Suppressor macrophage treated with lipopolysaccharide for 4 hours (primary cell): ENCODE data around the gene CTNNA2.

Experiments
- DNase-seq: peaks from one replicate; pipeline ENCODE4 v3.0.0-alpha.2; 2020

The CTNNA2 gene

GRCh38 chr2:80655265-80655664 is 1142.4 kb downstream of the CTNNA2 start:
- no peak for DNase-seq

DNA sequence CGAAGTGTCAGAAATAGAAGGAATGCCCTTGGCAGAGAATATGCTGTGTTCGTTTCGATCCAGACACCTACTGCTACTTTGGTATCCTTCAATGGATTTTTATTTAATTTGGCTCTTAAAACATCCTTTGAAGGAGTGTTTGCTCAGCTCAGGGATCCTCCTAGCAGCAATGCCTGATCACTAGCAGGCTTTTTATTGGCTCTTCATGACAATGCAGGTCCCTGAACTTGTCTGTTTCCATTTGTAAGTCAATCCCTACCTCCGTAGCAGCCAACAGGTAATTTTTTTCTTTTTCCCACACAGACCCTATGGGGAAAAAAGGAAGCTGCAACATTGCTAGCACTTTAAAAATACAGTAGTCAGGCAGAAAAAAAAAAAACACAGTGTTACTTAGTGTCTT is 1157.9 kb downstream of the CTNNA2 start:
- DNase-seq, result no peak

GRCh38 chr2:80687524-80687923 is 1174.7 kb downstream of the CTNNA2 start:
- DNase-seq, result no peak

DNA sequence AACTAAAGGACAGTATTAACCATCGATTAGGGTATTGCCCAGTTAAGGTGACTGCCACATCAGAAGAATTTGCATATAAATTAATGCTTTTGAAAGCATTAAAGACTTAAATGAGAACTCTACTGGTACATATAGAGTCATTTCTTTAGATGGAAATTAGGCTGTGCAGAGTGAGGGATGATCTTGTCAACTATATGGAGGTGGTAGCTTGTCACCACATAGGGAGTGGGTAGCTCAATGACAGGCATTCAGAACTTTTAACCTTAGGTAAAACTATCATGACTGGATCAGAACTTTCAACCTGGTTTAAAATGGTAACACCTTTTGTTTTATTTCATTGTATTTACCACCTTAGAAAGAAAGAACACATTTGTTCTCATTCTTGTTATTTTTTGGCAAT is 1176.3 kb downstream of the CTNNA2 start:
- DNase-seq, result no peak
